Measurements from ENCODE around the gene SRPK2.

Gene SRPK2

GRCh38 chr7:105279688-105280007 is 109.1 kb downstream of the SRPK2 start:
- DNase-seq (ENCODE audit: low read depth) = no peak
- H3K4me3 ChIP-seq (ENCODE audit: low read length) = no peak overlapping the region
- no peak for TF ChIP-seq CTCF (conservative IDR thresholded peaks at IDR 0.05; ENCODE audit: low read length)

- no peak overlapping the region for H3K4me3 ChIP-seq (ENCODE audit: low read length)
- TF ChIP-seq CTCF (conservative IDR thresholded peaks at IDR 0.05; ENCODE audit: low read length) = no peak
- no peak for DNase-seq (ENCODE audit: low read depth)
These were observed 109.6 kb downstream of the SRPK2 start for GRCh38 chr7:105278973-105279687.

- H3K4me3 ChIP-seq (ENCODE audit: low read length) = no peak overlapping the region
- no peak for TF ChIP-seq CTCF (conservative IDR thresholded peaks at IDR 0.05; ENCODE audit: low read length)
- no peak for DNase-seq (ENCODE audit: low read depth)
These were observed 110.2 kb downstream of the SRPK2 start for GRCh38 chr7:105278565-105278964.

GRCh38 chr7:105277341-105277740 is 111.4 kb downstream of the SRPK2 start:
- no peak for DNase-seq (ENCODE audit: low read depth)
- no peak overlapping the region for H3K4me3 ChIP-seq (ENCODE audit: low read length)
- no peak for TF ChIP-seq CTCF (conservative IDR thresholded peaks at IDR 0.05; ENCODE audit: low read length)

GRCh38 chr7:105270117-105270516 is 118.6 kb downstream of the SRPK2 start:
- TF ChIP-seq CTCF (conservative IDR thresholded peaks at IDR 0.05; ENCODE audit: low read length) = no peak
- DNase-seq (ENCODE audit: low read depth) = no peak
- no peak overlapping the region for H3K4me3 ChIP-seq (ENCODE audit: low read length)

- no peak for DNase-seq (ENCODE audit: low read depth)
- TF ChIP-seq CTCF (conservative IDR thresholded peaks at IDR 0.05; ENCODE audit: low read length) = no peak
- H3K4me3 ChIP-seq (ENCODE audit: low read length) = peak overlapping the region; percentile 28
These were observed 119.3 kb downstream of the SRPK2 start for GRCh38 chr7:105269397-105269796.

- H3K4me3 ChIP-seq (ENCODE audit: low read length) = peak overlapping the region; percentile 36
- peak; percentile 66 for DNase-seq (ENCODE audit: low read depth)
- no peak for TF ChIP-seq CTCF (conservative IDR thresholded peaks at IDR 0.05; ENCODE audit: low read length)
These were observed 120.0 kb downstream of the SRPK2 start for GRCh38 chr7:105268511-105269392.
